T1000 (cell line): Measurements from ENCODE around the gene INSL3.

ENCODE experiments used
- DNase-seq: peaks from one replicate; lab custom pipeline; 2025; ENCODE audit warnings: mixed read lengths; lab: John Stamatoyannopoulos, UW

The INSL3 gene

DNA sequence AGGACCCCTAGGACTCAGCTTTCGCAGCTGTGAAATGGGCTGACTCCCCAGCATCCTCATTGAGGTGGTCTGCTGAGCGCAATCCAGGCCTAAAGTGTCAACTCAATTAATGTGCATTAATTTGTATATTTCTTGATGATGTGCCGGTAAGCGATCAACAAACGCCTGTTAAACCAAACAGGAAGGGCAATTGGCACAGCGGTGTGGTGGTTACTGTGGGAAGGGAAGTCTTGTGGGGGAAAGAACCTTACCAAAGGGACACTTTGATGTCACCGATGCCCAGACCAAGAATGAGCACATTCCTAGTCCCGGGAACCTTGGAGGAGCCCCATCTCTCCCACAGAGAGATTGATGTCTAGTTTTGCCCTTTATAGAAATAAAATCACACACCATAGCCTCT lies 24.8 kb upstream of the INSL3 start:
- no peak for DNase-seq

GRCh38 chr19:17843908-17844490 lies 22.7 kb upstream of the INSL3 start:
- DNase-seq, result no peak

GRCh38 chr19:17843292-17843827 lies 22.0 kb upstream of the INSL3 start:
- no peak for DNase-seq

DNA sequence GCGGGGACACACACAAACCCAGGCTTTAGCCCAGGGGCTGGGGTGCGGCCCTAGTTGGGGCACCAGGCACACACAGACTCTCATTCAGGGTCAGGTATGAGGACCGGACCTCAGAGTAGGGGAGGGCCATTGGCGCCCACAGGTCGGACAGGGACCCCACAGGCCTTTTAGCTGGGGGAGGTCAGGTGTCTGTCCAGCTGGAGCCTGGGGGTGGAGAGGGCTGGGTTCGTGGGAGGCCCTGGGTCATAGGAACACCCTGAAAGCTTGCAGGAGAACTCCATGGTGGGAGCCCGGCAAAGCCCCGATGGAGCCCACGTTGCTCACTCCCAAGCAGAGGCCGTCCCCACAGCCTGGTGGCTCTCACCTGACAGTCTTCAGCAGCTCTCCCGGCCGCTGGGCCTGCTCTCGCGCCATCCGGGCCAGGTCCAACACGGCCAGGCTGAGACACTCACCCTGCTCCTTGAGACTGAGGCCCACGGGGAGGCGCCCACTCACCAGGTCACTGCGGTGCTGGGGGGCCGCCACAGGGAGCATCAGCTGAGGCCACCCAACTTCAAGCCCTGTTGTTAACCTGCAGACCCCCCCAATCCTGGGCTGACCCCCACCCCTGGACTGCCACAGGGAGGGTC lies 21.5 kb upstream of the INSL3 start:
- no peak for DNase-seq

GRCh38 chr19:17841810-17842662 lies 20.7 kb upstream of the INSL3 start:
- DNase-seq, result no peak

- no peak for DNase-seq
Observed at GRCh38 chr19:17841371-17841809, 20.1 kb upstream of the INSL3 start.

GRCh38 chr19:17840019-17840418 lies 18.7 kb upstream of the INSL3 start:
- DNase-seq, result no peak

DNA sequence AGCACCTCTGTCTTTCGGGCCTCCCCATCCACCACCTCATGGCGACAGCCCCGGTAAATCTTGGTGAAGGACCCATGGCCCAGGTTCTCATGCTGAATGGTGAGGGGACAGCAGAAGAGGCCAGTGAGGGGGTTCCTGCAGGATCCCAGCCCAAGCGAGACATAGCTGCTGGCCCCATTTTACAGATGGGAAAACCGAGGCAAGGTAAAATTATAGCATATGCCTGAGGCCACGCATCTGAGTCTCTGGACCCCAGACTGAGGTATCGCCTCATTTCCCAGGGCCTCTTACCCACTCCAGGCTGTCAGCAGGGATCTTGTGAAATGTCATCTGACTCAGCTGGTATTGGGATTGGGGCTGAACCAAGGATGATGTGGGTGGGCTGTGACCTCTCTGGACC lies 16.7 kb upstream of the INSL3 start:
- no peak for DNase-seq

- no peak for DNase-seq
Observed at GRCh38 chr19:17836530-17836929, 15.2 kb upstream of the INSL3 start.

DNA sequence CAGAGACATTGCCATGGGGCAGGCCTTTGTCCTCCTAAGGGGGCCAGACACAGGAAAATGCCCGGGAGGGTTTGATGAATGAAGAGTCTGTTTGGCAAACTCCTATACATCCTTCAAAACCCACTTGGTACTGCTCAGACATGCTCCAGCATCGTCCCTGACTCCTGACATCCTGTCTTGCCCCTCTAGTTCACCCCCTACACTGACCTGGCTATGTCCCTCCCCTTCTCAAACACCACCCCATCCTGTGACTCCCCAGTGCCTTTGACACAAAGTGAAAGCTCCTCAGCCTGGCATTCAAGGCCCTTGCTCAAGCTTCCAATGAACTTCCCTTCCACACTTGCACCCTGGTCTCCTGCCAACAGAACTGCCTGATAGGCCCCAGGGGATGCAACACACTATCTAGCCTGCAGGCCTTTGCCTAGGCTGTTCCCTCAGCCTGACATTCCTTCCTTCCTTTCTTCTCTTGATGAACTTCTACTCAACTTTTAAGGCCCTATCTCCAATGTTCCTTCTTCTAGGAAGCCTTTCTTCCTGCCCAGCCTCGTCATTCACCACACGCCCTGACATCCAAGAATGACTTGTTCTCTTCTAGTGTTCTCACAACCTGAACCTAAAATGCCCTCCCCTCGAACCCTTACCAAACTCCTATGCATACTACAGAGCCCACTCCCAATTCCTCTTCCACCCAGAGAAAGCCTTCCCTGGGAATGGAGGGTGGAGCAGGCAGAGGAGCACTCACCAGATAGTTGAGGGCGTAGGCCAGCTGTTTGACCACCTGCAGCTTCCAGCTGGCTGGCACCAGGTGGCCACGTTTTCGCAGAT lies 14.1 kb upstream of the INSL3 start:
- no peak for DNase-seq

DNA sequence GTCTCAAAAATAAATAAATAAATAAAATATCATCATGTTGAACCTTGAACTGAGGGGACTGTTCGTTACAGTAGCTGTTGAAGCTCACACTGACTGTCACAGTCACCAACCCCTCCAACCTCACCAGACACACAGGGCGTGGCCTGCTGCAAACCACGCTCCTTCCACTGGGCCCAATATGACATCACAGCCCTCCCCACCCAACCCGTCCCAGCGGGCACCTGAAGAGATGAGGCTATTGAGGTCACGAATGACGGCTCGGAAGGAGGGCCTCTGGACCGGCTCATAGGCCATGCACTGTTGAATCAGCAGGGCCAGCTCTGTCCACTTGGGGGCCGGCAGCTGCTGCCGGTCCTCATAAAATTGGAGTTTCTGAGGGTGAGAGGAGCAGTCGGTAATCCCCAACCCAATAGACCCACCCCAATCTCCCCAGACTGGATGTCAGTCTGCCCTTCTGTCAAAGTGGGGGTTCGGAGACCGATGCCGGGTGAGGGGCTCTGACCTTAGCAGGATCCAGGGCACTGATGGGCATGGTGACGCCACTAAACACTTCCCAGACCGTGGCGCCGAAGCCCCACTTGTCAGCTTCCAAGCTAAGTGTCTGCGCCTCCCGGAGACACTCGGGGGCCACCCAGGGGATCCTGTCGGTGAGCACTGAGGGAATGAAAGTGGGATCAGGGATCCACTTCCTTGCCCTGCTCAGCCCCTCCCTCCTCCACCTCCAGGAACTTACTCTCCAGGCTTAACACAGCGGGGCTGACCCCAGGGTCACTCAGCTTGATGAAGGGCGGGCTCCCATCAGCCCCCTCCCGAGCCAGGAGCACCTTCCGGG lies 13.2 kb upstream of the INSL3 start:
- no peak for DNase-seq

GRCh38 chr19:17832443-17833208 lies 11.3 kb upstream of the INSL3 start:
- DNase-seq, result no peak

- DNase-seq, result no peak
Observed at GRCh38 chr19:17831419-17831888, 10.1 kb upstream of the INSL3 start.

GRCh38 chr19:17830567-17831418 lies 9.5 kb upstream of the INSL3 start:
- no peak for DNase-seq

DNA sequence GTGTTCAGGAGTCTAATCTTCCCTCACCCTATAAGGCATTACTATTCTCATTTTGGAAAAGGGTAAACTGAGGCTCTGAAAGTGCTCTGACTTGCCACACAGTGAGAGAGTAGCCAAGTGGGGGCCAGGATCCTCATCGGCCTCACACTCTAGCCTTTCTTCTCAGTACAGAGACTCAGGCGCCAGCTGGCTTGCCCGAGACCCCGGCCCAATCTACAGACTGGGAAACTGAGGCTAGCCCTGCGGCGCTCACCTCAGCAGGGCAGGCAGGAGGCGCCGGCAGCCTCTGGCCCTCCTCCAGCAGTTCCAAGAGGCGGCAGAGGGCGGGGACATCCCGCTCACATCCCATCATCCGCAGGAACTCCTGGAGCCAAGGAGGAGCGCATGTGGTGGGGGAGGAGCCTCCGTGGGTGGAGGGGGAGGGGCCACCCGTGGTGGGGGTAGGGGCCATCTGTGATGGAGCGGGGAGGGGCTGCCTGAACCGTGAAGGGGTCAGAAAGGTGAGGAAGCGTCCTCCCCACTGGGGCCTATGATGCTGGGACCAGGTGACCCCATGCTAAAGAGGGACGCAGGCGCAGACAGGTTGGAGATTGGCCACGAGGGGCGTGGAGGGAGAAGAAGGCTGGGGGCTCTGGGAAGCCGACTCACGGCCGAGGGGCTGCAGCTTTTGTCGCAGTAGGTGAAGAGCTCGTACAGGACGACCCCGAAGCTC lies 8.7 kb upstream of the INSL3 start:
- no peak for DNase-seq

DNA sequence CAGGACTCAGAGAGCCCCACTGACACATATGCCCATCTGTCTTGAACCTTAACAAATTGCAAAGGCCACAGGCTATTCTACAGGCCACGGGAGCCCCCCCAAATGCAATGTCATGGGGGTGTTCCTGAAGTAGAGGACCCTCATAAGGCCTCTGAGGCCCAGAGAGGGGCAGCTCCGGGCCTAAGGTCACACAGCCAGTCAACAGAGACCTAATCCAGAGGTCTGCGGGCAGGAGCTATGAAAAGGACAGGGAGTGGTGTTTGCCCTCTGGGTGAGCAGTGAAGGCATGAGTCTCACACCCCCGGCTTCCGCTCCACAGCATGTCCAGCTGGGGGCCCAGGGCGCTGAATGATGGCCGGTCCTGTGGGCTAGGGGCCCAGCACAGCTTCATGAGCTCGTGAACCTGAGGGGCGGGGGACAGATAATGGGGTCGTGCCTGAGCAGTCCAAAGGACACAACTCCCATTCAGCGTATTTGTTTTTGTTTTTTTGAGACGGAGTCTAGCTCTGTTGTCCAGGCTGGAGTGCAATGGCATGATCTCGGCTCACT lies 5.3 kb upstream of the INSL3 start:
- DNase-seq, result no peak

DNA sequence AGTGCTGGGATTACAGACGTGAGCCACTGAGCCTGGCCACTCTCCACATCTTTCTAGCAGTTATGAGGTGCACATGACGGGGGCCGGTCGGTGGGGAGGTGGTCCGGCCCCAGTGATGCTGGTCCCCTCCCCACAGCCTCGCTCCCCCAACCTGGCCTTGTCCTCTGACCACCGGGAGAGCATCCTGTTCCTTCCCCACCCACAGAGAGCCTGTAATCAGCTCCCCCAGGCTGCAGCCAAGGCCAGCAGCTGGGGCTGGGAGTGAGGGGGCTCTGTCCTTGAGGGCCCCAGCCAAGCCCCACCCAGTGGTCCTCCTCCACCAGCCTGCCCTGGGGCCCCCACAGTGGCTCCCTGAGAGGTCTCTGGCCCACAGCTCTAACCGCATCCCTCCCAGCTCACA lies 3.0 kb upstream of the INSL3 start:
- no peak for DNase-seq

DNA sequence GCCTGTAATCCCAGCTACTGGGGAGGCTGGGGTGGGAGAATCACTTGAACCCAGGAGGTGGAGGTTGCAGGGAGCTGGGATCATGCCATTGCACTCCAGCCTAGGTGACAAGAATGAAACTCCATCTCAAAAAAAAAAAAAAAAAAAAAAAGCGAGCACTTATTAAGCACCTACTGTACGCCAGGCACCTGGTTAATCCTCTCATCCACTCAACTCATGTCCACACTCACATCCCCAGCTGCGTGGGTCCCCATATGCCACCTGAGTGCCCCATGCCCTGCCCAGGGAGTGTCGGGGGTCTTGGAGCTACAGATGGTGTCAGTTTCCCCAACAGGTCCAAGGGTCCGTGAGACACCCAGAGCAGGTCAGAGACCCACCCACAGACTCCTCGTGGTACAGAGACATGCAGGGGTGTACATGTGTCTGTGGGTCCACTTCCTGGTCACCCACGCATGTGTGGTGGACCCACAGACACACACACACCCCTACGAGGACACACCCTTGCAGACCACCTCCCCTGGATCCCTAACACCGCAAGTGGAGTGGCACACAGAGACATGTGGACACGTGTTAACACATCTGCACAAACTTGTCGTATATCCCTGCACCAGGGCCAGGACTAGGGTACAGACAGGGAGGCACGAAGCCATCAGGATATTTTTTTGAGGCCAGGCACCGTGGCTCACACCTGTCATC lies 3.5 kb downstream of the INSL3 start:
- no peak for DNase-seq
